ENCODE measurements around the gene IL1RN. TPM values are rescaled to one million over a fixed set of nuclear protein-coding genes. Genes with fewer than 3 reads are reported as not detected.

IL1RN gene
- polyA plus RNA-seq, 1 donor from 2014 or later, result not detected

GRCh38 chr2:113103277-113103676, 24.1 kb upstream of the IL1RN start:
- Histone ChIP-seq H3K79me2 (replicated peaks; ENCODE audit: insufficient read depth, low read length) (no peaks in the 10 kb centered on the region), H3K27me3 (ENCODE audit: insufficient read depth, low read depth, low read length) (no peaks in the 10 kb centered on the region), H3K27ac (ENCODE audit: low read length) (no peak overlapping the region), H3K4me3 (ENCODE audit: low read length) (no peak overlapping the region), H2AFZ (ENCODE audit: low read depth, low read length) (no peak overlapping the region), H3K9me2 (ENCODE audit: insufficient read depth, low read length) (no peaks in the 10 kb centered on the region), H3K9ac (ENCODE audit: low read length) (no peak overlapping the region), H3K9me3 (ENCODE audit: low read length) (no peaks in the 10 kb centered on the region), H3K4me2 (ENCODE audit: low read length) (no peak overlapping the region), H3K36me3 (ENCODE audit: insufficient read depth, low read length) (no peaks in the 10 kb centered on the region), H4K20me1 (ENCODE audit: insufficient read depth) (no peaks in the 10 kb centered on the region), H3F3A (ENCODE audit: insufficient read depth, low read length, poor library complexity, severe bottlenecking) (no peaks in the 10 kb centered on the region)
- TF ChIP-seq EP300 (conservative IDR thresholded peaks at IDR 0.05; ENCODE audit: poor library complexity, severe bottlenecking) (no peak), EZH2 (IDR thresholded peaks at IDR 0.05; ENCODE audit: borderline replicate concordance, insufficient read depth, low read length, poor library complexity, severe bottlenecking) (no peak)

DNA sequence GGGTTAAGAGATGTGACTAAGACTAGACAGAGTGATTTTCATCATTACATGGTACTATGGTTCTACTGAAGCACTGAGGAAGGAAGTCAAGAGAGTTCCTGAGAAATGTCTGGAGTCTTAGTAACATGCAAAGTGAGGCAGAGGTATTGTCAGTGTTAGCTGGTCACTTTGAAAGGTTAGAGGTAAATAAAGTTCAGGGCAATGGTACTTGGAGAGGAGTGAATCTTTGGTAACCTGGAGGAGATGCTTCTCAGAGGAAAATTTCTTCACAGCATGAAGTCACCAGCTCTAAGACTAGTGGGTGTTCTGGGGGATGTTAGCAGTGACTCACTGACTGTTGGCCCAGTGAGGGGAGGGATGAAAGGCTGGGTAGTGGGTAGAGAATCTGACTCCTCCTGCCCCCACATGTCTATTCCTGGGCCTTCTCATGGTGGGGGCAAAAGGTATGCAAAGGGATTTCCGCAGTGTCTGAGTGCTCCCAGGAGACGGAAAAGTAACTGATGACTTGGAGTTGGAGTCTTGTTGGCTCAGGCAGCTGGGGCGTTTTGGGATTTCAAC, 23.3 kb upstream of the IL1RN start:
- Histone ChIP-seq H3K4me2 (ENCODE audit: low read length) (no peak overlapping the region), H3K36me3 (ENCODE audit: insufficient read depth, low read length) (no peaks in the 10 kb centered on the region), H3K27ac (ENCODE audit: low read length) (no peak overlapping the region), H3K79me2 (replicated peaks; ENCODE audit: insufficient read depth, low read length) (no peaks in the 10 kb centered on the region), H3F3A (ENCODE audit: insufficient read depth, low read length, poor library complexity, severe bottlenecking) (no peaks in the 10 kb centered on the region), H3K4me3 (ENCODE audit: low read length) (no peak overlapping the region), H3K27me3 (ENCODE audit: insufficient read depth, low read depth, low read length) (no peaks in the 10 kb centered on the region), H2AFZ (ENCODE audit: low read depth, low read length) (no peak overlapping the region), H3K9ac (ENCODE audit: low read length) (no peak overlapping the region), H3K9me2 (ENCODE audit: insufficient read depth, low read length) (no peaks in the 10 kb centered on the region), H4K20me1 (ENCODE audit: insufficient read depth) (no peaks in the 10 kb centered on the region), H3K9me3 (ENCODE audit: low read length) (no peaks in the 10 kb centered on the region)
- TF ChIP-seq EP300 (conservative IDR thresholded peaks at IDR 0.05; ENCODE audit: poor library complexity, severe bottlenecking) (no peak), EZH2 (IDR thresholded peaks at IDR 0.05; ENCODE audit: borderline replicate concordance, insufficient read depth, low read length, poor library complexity, severe bottlenecking) (no peak)

GRCh38 chr2:113105047-113105785, 22.2 kb upstream of the IL1RN start:
- Histone ChIP-seq H3K9ac (ENCODE audit: low read length) (no peak overlapping the region), H3K36me3 (ENCODE audit: insufficient read depth, low read length) (no peaks in the 10 kb centered on the region), H3K9me3 (ENCODE audit: low read length) (no peaks in the 10 kb centered on the region), H3K9me2 (ENCODE audit: insufficient read depth, low read length) (no peaks in the 10 kb centered on the region), H3K27me3 (ENCODE audit: insufficient read depth, low read depth, low read length) (no peaks in the 10 kb centered on the region), H3K79me2 (replicated peaks; ENCODE audit: insufficient read depth, low read length) (no peaks in the 10 kb centered on the region), H3K4me3 (ENCODE audit: low read length) (no peak overlapping the region), H3K4me2 (ENCODE audit: low read length) (no peak overlapping the region), H3K27ac (ENCODE audit: low read length) (no peak overlapping the region), H3F3A (ENCODE audit: insufficient read depth, low read length, poor library complexity, severe bottlenecking) (no peaks in the 10 kb centered on the region), H4K20me1 (ENCODE audit: insufficient read depth) (no peaks in the 10 kb centered on the region), H2AFZ (ENCODE audit: low read depth, low read length) (no peak overlapping the region)
- TF ChIP-seq EZH2 (IDR thresholded peaks at IDR 0.05; ENCODE audit: borderline replicate concordance, insufficient read depth, low read length, poor library complexity, severe bottlenecking), result no peak
- TF ChIP-seq POLR2AphosphoS5 (IDR thresholded peaks at IDR 0.05), result no peak
- no peak for TF ChIP-seq RAD21 (conservative IDR thresholded peaks at IDR 0.05)
- no peak for TF ChIP-seq TAF1 (IDR thresholded peaks at IDR 0.05; ENCODE audit: low read depth)
- no peak for TF ChIP-seq EP300 (conservative IDR thresholded peaks at IDR 0.05; ENCODE audit: poor library complexity, severe bottlenecking)

GRCh38 chr2:113111121-113111520, 16.3 kb upstream of the IL1RN start:
- Histone ChIP-seq H3F3A (ENCODE audit: insufficient read depth, low read length, poor library complexity, severe bottlenecking) (no peaks in the 10 kb centered on the region), H3K4me2 (ENCODE audit: low read length) (no peak overlapping the region), H3K9me2 (ENCODE audit: insufficient read depth, low read length) (no peaks in the 10 kb centered on the region), H3K9me3 (ENCODE audit: low read length) (no peaks in the 10 kb centered on the region), H3K79me2 (replicated peaks; ENCODE audit: insufficient read depth, low read length) (no peaks in the 10 kb centered on the region), H3K27me3 (ENCODE audit: insufficient read depth, low read depth, low read length) (no peaks in the 10 kb centered on the region), H3K27ac (ENCODE audit: low read length) (no peak overlapping the region), H2AFZ (ENCODE audit: low read depth, low read length) (no peak overlapping the region), H3K4me3 (ENCODE audit: low read length) (no peak overlapping the region), H4K20me1 (ENCODE audit: insufficient read depth) (no peaks in the 10 kb centered on the region), H3K36me3 (ENCODE audit: insufficient read depth, low read length) (no peaks in the 10 kb centered on the region), H3K9ac (ENCODE audit: low read length) (no peak overlapping the region)
- TF ChIP-seq EZH2 (IDR thresholded peaks at IDR 0.05; ENCODE audit: borderline replicate concordance, insufficient read depth, low read length, poor library complexity, severe bottlenecking) (no peak), CTCF (IDR thresholded peaks at IDR 0.05; ENCODE audit: poor library complexity, severe bottlenecking) (no peak), EP300 (conservative IDR thresholded peaks at IDR 0.05; ENCODE audit: poor library complexity, severe bottlenecking) (no peak), MXI1 (conservative IDR thresholded peaks at IDR 0.05; ENCODE audit: poor library complexity, severe bottlenecking) (no peak), TAF1 (IDR thresholded peaks at IDR 0.05; ENCODE audit: low read depth) (no peak), REST (IDR thresholded peaks at IDR 0.05; ENCODE audit: borderline replicate concordance) (no peak), POLR2AphosphoS5 (IDR thresholded peaks at IDR 0.05) (no peak), RAD21 (conservative IDR thresholded peaks at IDR 0.05) (no peak), SMC3 (conservative IDR thresholded peaks at IDR 0.05; ENCODE audit: poor library complexity) (no peak)

All from neural cell (in vitro differentiated cells).